ENCODE data around the gene BEX1. TPM values are rescaled to one million over a fixed set of nuclear protein-coding genes. Genes with fewer than 3 reads are reported as not detected.

The BEX1 gene
- polyA plus RNA-seq, 1 experiment: 0.66 TPM

DNA sequence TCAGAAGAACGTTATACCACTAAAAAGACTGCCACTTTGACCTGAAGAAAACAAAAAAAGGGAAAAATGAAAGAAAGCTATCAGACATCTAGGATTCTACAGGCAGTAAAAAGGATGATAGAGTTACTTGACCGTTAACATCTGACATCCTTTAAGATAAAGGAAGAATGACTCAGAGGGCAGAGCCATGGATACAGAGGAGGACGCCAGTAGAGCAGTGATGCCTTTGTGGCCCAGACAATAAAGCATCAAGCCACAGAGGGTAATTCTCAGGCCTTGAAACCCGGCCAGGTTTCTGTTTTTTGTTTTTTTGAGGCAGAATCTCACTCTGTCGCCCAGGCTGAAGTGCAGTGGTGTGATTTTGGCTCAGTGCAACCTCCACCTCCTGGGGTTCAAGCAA is 9.5 kb upstream of the BEX1 start:
- H3K27ac ChIP-seq (ENCODE audit: low read depth, low read length): no peak overlapping the region
- H3K4me3 ChIP-seq (ENCODE audit: low read depth, low read length): no peak overlapping the region
- CTCF ChIA-PET: no interaction called here
- no peak for DNase-seq (ENCODE audit: low read depth, low spot score)
- TF ChIP-seq, protein P1, sequence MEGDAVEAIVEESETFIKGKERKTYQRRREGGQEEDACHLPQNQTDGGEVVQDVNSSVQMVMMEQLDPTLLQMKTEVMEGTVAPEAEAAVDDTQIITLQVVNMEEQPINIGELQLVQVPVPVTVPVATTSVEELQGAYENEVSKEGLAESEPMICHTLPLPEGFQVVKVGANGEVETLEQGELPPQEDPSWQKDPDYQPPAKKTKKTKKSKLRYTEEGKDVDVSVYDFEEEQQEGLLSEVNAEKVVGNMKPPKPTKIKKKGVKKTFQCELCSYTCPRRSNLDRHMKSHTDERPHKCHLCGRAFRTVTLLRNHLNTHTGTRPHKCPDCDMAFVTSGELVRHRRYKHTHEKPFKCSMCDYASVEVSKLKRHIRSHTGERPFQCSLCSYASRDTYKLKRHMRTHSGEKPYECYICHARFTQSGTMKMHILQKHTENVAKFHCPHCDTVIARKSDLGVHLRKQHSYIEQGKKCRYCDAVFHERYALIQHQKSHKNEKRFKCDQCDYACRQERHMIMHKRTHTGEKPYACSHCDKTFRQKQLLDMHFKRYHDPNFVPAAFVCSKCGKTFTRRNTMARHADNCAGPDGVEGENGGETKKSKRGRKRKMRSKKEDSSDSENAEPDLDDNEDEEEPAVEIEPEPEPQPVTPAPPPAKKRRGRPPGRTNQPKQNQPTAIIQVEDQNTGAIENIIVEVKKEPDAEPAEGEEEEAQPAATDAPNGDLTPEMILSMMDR (IDR thresholded peaks at IDR 0.05; ENCODE audit: low read depth, low read length): no peak
- POLR2A ChIA-PET: no interaction called here
- H3K27me3 ChIP-seq (ENCODE audit: control insufficient read depth, insufficient read depth, low read length): no peaks in the 10 kb centered on the region
- no peaks in the 10 kb centered on the region for H3K9me3 ChIP-seq (ENCODE audit: control insufficient read depth, insufficient read depth, low read length)

DNA sequence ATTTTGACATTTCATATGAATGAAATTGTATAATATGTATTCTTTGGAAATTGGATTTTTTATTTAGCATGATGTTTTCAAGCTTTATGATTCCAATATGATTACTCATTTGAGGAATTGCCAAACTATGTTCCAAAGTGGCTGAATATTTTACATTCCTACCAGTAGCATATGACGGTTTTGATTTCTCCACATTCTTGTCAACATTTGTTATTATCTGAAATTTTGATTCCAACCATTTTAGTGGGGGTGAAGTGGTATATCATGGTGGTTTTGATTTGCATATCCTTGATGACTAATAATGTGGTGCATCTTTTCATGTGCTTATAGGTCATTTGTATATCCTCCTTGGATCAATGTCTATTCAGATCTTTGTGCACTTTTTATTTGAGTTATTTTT is 2.6 kb upstream of the BEX1 start:
- no peak overlapping the region for H3K4me3 ChIP-seq (ENCODE audit: low read depth, low read length)
- no peak for DNase-seq (ENCODE audit: low read depth, low spot score)
- TF ChIP-seq, protein P1 (IDR thresholded peaks at IDR 0.05; ENCODE audit: low read depth, low read length): no peak
- CTCF ChIA-PET: no interaction called here
- no peak overlapping the region for H3K27ac ChIP-seq (ENCODE audit: low read depth, low read length)
- H3K9me3 ChIP-seq (ENCODE audit: control insufficient read depth, insufficient read depth, low read length): no peaks in the 10 kb centered on the region
- H3K27me3 ChIP-seq (ENCODE audit: control insufficient read depth, insufficient read depth, low read length): no peaks in the 10 kb centered on the region
- POLR2A ChIA-PET: no interaction called here

DNA sequence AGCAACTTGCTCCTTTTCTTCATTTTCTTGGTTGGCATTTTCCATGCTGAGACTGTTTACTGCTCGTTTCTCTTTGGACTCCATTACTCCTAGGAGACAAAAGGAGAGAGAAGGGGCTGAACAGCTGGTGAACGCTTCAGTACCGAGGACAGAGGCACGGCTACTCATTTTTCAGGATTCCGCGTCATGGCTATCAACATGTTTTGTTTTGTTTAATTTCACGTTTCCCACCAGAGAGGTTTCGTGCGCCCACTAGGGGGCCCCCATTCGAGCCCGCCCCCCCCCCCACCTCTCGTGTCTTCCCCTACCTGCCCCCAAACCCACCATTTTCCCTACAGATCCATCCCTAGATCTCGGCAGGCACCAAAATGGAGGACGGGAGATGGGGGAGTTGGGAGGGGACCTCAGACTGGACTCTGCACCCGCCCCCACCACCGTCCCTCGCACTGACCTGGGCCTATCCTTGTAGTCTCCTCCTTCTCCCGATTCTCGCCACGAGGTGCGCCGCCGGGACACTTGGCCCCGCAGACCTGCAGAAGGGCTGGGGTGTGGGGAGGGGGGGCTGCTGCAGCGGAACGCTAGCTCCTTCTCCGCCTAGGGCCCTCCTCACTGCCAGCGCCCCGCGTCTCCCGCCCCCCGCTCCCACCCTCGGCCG is 653 bp downstream of the BEX1 start:
- no peak overlapping the region for H3K27ac ChIP-seq (ENCODE audit: low read depth, low read length)
- no peaks in the 10 kb centered on the region for H3K9me3 ChIP-seq (ENCODE audit: control insufficient read depth, insufficient read depth, low read length)
- ChIA-PET POLR2A (no interaction called here), CTCF (no interaction called here)
- no peaks in the 10 kb centered on the region for H3K27me3 ChIP-seq (ENCODE audit: control insufficient read depth, insufficient read depth, low read length)
- DNase-seq (ENCODE audit: low read depth, low spot score): no peak
- TF ChIP-seq, protein P1 (IDR thresholded peaks at IDR 0.05; ENCODE audit: low read depth, low read length): no peak
- no peak overlapping the region for H3K4me3 ChIP-seq (ENCODE audit: low read depth, low read length)

DNA sequence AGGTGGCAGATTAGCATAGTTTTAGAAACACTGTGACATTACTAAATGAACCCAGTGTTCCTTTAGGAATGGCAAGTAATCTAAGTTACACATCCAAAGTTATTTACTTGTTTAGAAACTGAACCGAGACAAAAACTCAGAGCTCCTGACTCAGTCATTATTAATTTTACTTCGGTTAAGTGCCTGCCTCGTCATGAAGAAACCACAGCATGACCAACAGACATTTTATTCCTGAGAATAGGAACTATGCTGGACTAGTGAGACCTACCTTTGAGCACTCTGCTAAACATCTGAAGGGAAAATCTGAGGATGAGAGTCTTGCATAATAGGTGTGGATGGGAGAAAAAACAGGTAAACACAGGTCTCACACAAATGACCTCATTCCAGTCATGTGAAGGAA is 2.5 kb downstream of the BEX1 start:
- DNase-seq (ENCODE audit: low read depth, low spot score): no peak
- POLR2A ChIA-PET: no interaction called here

DNA sequence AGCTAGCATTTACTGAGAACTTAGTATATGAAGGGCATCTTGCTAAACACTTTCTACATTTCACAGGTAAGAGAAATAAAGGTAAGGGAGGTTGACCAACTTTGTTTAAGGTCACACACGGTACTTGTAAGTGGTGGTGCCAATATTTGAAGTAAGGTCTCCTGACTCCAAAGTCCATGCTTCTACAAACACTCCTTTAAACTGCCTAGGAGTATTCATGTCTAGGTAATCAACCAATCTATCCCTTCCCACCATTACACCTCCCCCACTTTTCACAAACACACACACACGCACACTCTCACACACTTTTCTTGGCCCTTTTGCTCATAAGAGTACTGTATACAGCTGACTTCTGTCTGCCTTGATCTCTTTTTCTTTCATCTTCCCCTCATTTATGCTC is 7.1 kb downstream of the BEX1 start:
- ChIA-PET CTCF (no interaction called here), POLR2A (no interaction called here)
- H3K27ac ChIP-seq (ENCODE audit: low read depth, low read length): no peak overlapping the region
- H3K9me3 ChIP-seq (ENCODE audit: control insufficient read depth, insufficient read depth, low read length): no peaks in the 10 kb centered on the region
- H3K27me3 ChIP-seq (ENCODE audit: control insufficient read depth, insufficient read depth, low read length): no peaks in the 10 kb centered on the region
- DNase-seq (ENCODE audit: low read depth, low spot score): no peak
- no peak overlapping the region for H3K4me3 ChIP-seq (ENCODE audit: low read depth, low read length)
- TF ChIP-seq, protein P1 (IDR thresholded peaks at IDR 0.05; ENCODE audit: low read depth, low read length): no peak

More for the DNA sequence above, 2.5 kb downstream of the BEX1 start:
- CTCF ChIA-PET: no interaction called here
- TF ChIP-seq, protein P1 (IDR thresholded peaks at IDR 0.05; ENCODE audit: low read depth, low read length): no peak
- H3K27me3 ChIP-seq (ENCODE audit: control insufficient read depth, insufficient read depth, low read length): no peaks in the 10 kb centered on the region
- no peak overlapping the region for H3K4me3 ChIP-seq (ENCODE audit: low read depth, low read length)
- no peak overlapping the region for H3K27ac ChIP-seq (ENCODE audit: low read depth, low read length)
- no peaks in the 10 kb centered on the region for H3K9me3 ChIP-seq (ENCODE audit: control insufficient read depth, insufficient read depth, low read length)

Data from AG04450 (cell line).